Right lobe of liver (tissue), 4 donors: ENCODE measurements around the gene SCAPER.

ENCODE experiments used
- POLR2A ChIP-seq: fragments of 450-650 bp; IDR thresholded peaks from one replicate; pipeline ENCODE4 v1.6.1; 2017; ENCODE audit warnings: antibody characterized with exemption, mild to moderate bottlenecking
- TF ChIP-seq, protein P1 (sequence below), 4 donors: fragments of 200-600 bp in 3 of 4; fragments of 450-650 bp in 1 of 4; IDR thresholded peaks; one replicate each; pipeline versions ENCODE4 v1.5.1 to v1.8.0; 2016 to 2022; ENCODE audit warnings: antibody characterized with exemption in 4 of 4, mild to moderate bottlenecking in 2 of 4
- donor health status: DM: no; HTN: no; CAD: no.
- donor health status: DM: no; HTN: no; CAD: no.
- donor health status: DM: no; HTN: yes; CAD: no.

DNA sequence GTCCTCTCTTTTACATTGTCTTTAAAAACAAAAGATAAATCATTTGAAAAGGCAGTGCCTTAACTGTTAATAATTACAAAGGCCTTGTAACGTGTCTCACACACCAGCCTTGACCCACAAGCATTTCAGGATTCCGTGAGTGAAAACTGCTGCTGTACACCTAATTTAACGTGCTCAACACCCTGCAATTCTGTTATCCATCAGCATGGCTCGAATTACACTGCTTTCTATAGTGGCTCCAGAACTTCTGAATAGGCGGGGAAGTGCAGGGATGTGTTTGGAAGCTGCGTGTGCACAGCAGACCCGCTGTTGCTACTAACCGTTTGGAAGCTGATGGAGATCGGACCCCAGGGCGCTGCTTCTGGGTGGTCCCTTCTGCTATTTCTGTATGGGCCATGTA lies 584.0 kb downstream of the SCAPER start:
- TF ChIP-seq, protein P1, sequence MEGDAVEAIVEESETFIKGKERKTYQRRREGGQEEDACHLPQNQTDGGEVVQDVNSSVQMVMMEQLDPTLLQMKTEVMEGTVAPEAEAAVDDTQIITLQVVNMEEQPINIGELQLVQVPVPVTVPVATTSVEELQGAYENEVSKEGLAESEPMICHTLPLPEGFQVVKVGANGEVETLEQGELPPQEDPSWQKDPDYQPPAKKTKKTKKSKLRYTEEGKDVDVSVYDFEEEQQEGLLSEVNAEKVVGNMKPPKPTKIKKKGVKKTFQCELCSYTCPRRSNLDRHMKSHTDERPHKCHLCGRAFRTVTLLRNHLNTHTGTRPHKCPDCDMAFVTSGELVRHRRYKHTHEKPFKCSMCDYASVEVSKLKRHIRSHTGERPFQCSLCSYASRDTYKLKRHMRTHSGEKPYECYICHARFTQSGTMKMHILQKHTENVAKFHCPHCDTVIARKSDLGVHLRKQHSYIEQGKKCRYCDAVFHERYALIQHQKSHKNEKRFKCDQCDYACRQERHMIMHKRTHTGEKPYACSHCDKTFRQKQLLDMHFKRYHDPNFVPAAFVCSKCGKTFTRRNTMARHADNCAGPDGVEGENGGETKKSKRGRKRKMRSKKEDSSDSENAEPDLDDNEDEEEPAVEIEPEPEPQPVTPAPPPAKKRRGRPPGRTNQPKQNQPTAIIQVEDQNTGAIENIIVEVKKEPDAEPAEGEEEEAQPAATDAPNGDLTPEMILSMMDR (IDR thresholded peaks at IDR 0.05): no peak
- no peak for TF ChIP-seq POLR2A
